ENCODE data around the gene TUBB4B. TPM values are rescaled to one million over a fixed set of nuclear protein-coding genes. Genes with fewer than 3 reads are reported as not detected.
"Not testable (repeated sequence)": the region's sequence is repeated elsewhere in the genome, so short reads cannot be mapped to it uniquely, and the experiment has no call there.

Gene TUBB4B
- polyA plus RNA-seq, 2 of the 4 experiments (the other 2 are of a cell fraction) = 256 to 671 TPM

DNA sequence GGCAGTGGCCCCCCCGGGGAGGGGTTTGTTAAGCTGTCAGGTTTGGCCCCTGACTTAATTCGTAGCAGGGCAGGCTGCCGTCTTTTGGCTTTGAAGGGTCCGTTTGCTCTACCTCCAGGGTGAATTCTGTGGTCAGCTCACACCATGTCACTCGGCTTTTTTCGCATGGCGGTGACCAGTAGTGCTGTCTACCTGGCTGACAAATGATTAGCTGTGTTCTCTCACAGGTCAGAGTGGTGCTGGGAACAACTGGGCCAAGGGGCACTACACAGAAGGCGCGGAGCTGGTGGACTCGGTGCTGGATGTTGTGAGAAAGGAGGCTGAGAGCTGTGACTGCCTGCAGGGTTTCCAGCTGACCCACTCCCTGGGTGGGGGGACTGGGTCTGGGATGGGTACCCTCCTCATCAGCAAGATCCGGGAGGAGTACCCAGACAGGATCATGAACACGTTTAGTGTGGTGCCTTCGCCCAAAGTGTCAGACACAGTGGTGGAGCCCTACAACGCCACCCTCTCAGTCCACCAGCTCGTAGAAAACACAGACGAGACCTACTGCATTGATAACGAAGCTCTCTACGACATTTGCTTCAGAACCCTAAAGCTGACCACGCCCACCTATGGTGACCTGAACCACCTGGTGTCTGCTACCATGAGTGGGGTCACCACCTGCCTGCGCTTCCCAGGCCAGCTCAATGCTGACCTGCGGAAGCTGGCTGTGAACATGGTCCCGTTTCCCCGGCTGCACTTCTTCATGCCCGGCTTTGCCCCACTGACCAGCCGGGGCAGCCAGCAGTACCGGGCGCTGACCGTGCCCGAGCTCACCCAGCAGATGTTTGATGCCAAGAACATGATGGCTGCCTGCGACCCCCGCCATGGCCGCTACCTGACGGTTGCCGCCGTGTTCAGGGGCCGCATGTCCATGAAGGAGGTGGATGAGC is 1.4 kb downstream of the TUBB4B start:
- Histone ChIP-seq H3K27ac (peak overlapping the region; percentile 98 to 99), H3K9me3 (no peaks in the 10 kb centered on the region), H3K4me2 (peak overlapping the region; percentile 98), H3K4me1 (peaks cover 39% of the 10 kb centered on the region), H3K4me3 (peak overlapping the region; percentile 91)
- WGBS (ENCODE audit: missing lambda C conversion rate) = 61% methylated on average over 25 of the region's 36 CpGs
- TF ChIP-seq, protein P1, sequence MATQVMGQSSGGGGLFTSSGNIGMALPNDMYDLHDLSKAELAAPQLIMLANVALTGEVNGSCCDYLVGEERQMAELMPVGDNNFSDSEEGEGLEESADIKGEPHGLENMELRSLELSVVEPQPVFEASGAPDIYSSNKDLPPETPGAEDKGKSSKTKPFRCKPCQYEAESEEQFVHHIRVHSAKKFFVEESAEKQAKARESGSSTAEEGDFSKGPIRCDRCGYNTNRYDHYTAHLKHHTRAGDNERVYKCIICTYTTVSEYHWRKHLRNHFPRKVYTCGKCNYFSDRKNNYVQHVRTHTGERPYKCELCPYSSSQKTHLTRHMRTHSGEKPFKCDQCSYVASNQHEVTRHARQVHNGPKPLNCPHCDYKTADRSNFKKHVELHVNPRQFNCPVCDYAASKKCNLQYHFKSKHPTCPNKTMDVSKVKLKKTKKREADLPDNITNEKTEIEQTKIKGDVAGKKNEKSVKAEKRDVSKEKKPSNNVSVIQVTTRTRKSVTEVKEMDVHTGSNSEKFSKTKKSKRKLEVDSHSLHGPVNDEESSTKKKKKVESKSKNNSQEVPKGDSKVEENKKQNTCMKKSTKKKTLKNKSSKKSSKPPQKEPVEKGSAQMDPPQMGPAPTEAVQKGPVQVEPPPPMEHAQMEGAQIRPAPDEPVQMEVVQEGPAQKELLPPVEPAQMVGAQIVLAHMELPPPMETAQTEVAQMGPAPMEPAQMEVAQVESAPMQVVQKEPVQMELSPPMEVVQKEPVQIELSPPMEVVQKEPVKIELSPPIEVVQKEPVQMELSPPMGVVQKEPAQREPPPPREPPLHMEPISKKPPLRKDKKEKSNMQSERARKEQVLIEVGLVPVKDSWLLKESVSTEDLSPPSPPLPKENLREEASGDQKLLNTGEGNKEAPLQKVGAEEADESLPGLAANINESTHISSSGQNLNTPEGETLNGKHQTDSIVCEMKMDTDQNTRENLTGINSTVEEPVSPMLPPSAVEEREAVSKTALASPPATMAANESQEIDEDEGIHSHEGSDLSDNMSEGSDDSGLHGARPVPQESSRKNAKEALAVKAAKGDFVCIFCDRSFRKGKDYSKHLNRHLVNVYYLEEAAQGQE (IDR thresholded peaks at IDR 0.05) = no peak
- no peak for TF ChIP-seq CHD4 (IDR thresholded peaks at IDR 0.05; ENCODE audit: borderline replicate concordance)
- no peak for TF ChIP-seq RCOR1 (IDR thresholded peaks at IDR 0.05; ENCODE audit: low read depth, low read length)
- no peak for TF ChIP-seq NR3C1 (IDR thresholded peaks at IDR 0.05)
- TF ChIP-seq, protein P2, sequence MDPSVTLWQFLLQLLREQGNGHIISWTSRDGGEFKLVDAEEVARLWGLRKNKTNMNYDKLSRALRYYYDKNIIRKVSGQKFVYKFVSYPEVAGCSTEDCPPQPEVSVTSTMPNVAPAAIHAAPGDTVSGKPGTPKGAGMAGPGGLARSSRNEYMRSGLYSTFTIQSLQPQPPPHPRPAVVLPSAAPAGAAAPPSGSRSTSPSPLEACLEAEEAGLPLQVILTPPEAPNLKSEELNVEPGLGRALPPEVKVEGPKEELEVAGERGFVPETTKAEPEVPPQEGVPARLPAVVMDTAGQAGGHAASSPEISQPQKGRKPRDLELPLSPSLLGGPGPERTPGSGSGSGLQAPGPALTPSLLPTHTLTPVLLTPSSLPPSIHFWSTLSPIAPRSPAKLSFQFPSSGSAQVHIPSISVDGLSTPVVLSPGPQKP (IDR thresholded peaks at IDR 0.05; ENCODE audit: low read depth, low read length) = no peak
- no peak for TF ChIP-seq MAFK (IDR thresholded peaks at IDR 0.05; ENCODE audit: partially characterized antibody)
- no peak; the same call in 1 of the 2 replicates for TF ChIP-seq NFE2L2 (conservative IDR thresholded peaks at IDR 0.05; ENCODE audit: low read length)
- TF ChIP-seq CHD2 (IDR thresholded peaks at IDR 0.05; ENCODE audit: low read length, partially characterized antibody) = no peak
- TF ChIP-seq HOXB5 (CRISPR knock-in tag; IDR thresholded peaks at IDR 0.05) = no peak
- TF ChIP-seq JUNB (IDR thresholded peaks at IDR 0.05) = no peak
- no peak for FAIRE-seq
- CTCF ChIA-PET = interaction anchor here (0.6 to 13.1 kb wide), 6 partner anchors 18 to 208 kb away, joined by 3 to 236 read pairs (median 3); partner anchors contain the start of genes CYSRT1, NELFB and TOR4A
- POLR2A ChIA-PET = interaction anchor here (0.6 to 3.3 kb wide), 6 partner anchors 12 to 408 kb away, joined by 3 to 97 read pairs (median 4); partner anchors contain the start of genes MAN1B1 and NELFB
- no peak for DNase-seq (ENCODE audit: low read depth in 1 of 2, low spot score in 1 of 2)
- ATAC-seq = no peak

DNA sequence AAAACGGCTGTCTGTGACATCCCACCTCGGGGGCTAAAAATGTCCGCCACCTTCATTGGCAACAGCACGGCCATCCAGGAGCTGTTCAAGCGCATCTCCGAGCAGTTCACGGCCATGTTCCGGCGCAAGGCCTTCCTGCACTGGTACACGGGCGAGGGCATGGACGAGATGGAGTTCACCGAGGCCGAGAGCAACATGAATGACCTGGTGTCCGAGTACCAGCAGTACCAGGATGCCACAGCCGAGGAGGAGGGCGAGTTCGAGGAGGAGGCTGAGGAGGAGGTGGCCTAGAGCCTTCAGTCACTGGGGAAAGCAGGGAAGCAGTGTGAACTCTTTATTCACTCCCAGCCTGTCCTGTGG is 2.2 kb downstream of the TUBB4B start:
- not testable (repeated sequence) for FAIRE-seq, ATAC-seq, H3K27ac ChIP-seq

DNA sequence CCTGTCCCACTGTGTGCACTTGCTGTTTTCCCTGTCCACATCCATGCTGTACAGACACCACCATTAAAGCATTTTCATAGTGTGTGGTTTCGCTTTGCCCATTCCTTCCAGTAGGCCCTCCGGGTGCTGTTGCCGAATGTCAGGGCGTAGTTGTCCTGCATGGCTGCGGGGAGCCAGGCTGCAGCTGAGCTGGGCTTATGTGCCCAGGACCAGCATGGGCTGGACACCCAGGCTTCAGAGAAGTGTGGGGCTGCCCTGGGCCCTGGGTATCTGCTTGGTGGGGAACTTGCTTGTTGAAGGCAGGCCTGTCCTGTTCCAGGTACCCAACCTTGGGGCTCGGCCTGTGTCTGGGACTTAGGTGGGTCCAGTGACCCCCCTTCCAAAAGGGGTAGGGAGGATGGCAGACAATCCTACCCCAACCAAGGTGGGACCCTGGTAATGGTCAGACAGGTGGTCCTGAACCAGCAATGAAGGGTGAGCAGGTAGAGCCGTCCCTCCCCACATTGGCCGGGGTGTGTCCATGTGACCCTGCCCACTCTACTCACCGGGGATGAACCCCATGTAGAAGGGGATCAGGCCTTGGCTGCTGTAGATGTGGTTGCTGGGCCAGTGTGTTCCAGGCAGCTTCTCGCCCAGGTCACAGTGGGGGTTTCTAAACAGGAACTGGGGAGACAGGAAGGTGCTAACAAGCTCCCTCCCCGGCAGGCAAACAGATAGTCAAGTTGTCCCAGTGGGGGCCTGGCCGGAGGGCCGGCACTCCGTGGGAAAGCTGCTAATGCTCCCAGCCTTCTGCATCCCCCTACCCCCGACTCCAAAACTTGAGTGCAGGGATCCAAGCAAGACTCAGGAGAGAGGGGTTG is 2.8 kb downstream of the TUBB4B start:
- peak overlapping the region; percentile 98; the same call in 2 of the 3 replicates for H3K4me2 ChIP-seq
- FAIRE-seq (no peak), DNase-seq (ENCODE audit: low read depth in 1 of 2, low spot score in 1 of 2) (no peak), ATAC-seq (no peak)
- H3K4me1 ChIP-seq = peaks cover 26% of the 10 kb centered on the region
- peak; percentile 98 for TF ChIP-seq POLR2AphosphoS2 (conservative IDR thresholded peaks at IDR 0.05; ENCODE audit: low read length)
- TF ChIP-seq POLR2A (IDR thresholded peaks at IDR 0.05; ENCODE audit: low read length) = peak; percentile 40
- TF ChIP-seq, protein P3, sequence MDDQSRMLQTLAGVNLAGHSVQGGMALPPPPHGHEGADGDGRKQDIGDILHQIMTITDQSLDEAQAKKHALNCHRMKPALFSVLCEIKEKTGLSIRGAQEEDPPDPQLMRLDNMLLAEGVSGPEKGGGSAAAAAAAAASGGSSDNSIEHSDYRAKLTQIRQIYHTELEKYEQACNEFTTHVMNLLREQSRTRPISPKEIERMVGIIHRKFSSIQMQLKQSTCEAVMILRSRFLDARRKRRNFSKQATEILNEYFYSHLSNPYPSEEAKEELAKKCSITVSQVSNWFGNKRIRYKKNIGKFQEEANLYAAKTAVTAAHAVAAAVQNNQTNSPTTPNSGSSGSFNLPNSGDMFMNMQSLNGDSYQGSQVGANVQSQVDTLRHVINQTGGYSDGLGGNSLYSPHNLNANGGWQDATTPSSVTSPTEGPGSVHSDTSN (IDR thresholded peaks at IDR 0.05) = peak; percentile 82
- TF ChIP-seq TFCP2L1 (CRISPR knock-in tag; IDR thresholded peaks at IDR 0.05) = peak; percentile 81; the same call in 1 of the 2 replicates
- TF ChIP-seq HOXA7 (CRISPR knock-in tag; IDR thresholded peaks at IDR 0.05) = peak; percentile 94
- peak; percentile 70 for TF ChIP-seq TP53 (CRISPR knock-in tag; IDR thresholded peaks at IDR 0.05)
- peak in 1 of 2 experiments; percentile 89; a peak in 4 of 5 replicates for TF ChIP-seq JUN (IDR thresholded peaks at IDR 0.05)
- no peak for TF ChIP-seq RAD21 (conservative IDR thresholded peaks at IDR 0.05 in 1 of 2, IDR thresholded peaks at IDR 0.05 in 1 of 2)
- TF ChIP-seq, protein P4, sequence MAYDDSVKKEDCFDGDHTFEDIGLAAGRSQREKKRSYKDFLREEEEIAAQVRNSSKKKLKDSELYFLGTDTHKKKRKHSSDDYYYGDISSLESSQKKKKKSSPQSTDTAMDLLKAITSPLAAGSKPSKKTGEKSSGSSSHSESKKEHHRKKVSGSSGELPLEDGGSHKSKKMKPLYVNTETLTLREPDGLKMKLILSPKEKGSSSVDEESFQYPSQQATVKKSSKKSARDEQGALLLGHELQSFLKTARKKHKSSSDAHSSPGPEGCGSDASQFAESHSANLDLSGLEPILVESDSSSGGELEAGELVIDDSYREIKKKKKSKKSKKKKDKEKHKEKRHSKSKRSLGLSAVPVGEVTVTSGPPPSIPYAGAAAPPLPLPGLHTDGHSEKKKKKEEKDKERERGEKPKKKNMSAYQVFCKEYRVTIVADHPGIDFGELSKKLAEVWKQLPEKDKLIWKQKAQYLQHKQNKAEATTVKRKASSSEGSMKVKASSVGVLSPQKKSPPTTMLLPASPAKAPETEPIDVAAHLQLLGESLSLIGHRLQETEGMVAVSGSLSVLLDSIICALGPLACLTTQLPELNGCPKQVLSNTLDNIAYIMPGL (CRISPR knock-in tag; IDR thresholded peaks at IDR 0.05; ENCODE audit: borderline replicate concordance) = no peak
- WGBS (ENCODE audit: missing lambda C conversion rate) = 77% methylated on average over 14 of the region's 15 CpGs
- 0 out of 3 replicates have a peak overlapping the region, but pooled peaks have one; percentile 8 for H3K4me3 ChIP-seq
- ChIA-PET POLR2A (interaction anchor here (1.1 kb wide), 1 partner anchor 9 kb away, joined by 3 read pairs; no protein-coding TSS in a partner anchor), CTCF (interaction anchor here (1.3 to 13.1 kb wide), 3 partner anchors 7 to 176 kb away, joined by 3 to 236 read pairs (median 5); partner anchors contain the start of gene NELFB)
- H3K9me3 ChIP-seq = no peaks in the 10 kb centered on the region
- H3K27ac ChIP-seq = no peak overlapping the region

More for the DNA sequence above, 2.2 kb downstream of the TUBB4B start:
- peaks cover 32% of the 10 kb centered on the region for H3K4me1 ChIP-seq
- 86% methylated on average over 13 of the region's 18 CpGs for WGBS (ENCODE audit: missing lambda C conversion rate)
- DNase-seq (ENCODE audit: low read depth in 1 of 2, low spot score in 1 of 2); H3K9me3 ChIP-seq: not testable (repeated sequence)
- peak overlapping the region; percentile 98 for H3K4me2 ChIP-seq
- ChIA-PET CTCF (interaction anchor here (0.6 to 13.1 kb wide), 4 partner anchors 18 to 209 kb away, joined by 3 to 236 read pairs (median 3); partner anchors contain the start of genes CYSRT1, NELFB and TOR4A), POLR2A (interaction anchor here (0.6 to 3.3 kb wide), 3 partner anchors 12 to 130 kb away, joined by 4 to 97 read pairs (median 7); partner anchors contain the start of gene NELFB)
- 0 out of 3 replicates have a peak overlapping the region, but pooled peaks have one; percentile 8 for H3K4me3 ChIP-seq

All from A549 (cell line).